Right renal cortex interstitium (tissue), 3 donors: ENCODE measurements around the gene FAM169A. TPM values are rescaled to one million over a fixed set of nuclear protein-coding genes. Genes with fewer than 3 reads are reported as not detected.
"Not testable (repeated sequence)": the region's sequence is repeated elsewhere in the genome, so short reads cannot be mapped to it uniquely, and the experiment has no call there.

Source experiments
- DNase-seq, 3 donors: peaks; one replicate each; pipeline ENCODE4 v3.0.0-alpha.2; 2013; ENCODE audit warnings: low read depth in 3 of 3, low spot score in 2 of 3
- polyA plus RNA-seq, 3 donors: library from polyadenylated mRNA; unstranded; fragments of 120-200 nt; gene quantifications; one replicate each; pipeline ENCODE4 v1.2.1, GENCODE V29; 2013; ENCODE audit not compliant: insufficient read length in 3 of 3

The FAM169A gene
- polyA plus RNA-seq, 3 donors: 16.7 to 22.9 (median 20.3) TPM

DNA sequence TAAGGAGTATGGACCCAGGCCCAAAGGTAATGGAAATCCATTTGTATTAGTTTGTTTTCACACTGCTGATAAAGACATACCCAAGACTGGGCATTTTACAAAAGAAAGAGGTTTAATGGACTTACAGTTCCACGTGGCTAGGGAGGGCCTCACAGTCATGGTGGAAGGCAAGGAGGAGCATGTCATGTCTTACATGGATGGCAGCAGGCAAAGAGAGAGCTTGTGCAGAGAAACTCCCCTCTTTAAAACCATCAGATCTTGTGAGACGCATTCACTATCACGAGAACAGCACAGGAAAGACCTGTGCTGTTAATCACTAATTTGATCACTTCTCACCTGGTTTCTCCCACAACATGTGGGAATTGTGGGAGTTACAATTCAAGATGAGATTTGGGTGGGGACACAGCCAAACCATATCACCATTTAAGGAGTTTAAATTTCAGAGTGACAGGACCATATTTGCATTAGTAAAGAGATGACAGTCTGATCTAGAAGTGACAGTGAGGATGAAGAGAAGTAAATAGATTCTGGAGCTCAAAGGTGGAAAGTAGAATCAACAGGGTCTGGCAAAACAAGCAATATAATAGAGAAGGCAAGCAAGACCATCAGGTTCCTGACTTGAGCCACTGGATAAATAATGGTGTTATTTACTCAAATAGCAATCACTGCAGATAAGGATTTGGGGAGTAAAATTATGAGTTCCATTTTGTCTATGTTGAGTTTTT, 7.5 kb upstream of the FAM169A start:
- DNase-seq: no peak

DNA sequence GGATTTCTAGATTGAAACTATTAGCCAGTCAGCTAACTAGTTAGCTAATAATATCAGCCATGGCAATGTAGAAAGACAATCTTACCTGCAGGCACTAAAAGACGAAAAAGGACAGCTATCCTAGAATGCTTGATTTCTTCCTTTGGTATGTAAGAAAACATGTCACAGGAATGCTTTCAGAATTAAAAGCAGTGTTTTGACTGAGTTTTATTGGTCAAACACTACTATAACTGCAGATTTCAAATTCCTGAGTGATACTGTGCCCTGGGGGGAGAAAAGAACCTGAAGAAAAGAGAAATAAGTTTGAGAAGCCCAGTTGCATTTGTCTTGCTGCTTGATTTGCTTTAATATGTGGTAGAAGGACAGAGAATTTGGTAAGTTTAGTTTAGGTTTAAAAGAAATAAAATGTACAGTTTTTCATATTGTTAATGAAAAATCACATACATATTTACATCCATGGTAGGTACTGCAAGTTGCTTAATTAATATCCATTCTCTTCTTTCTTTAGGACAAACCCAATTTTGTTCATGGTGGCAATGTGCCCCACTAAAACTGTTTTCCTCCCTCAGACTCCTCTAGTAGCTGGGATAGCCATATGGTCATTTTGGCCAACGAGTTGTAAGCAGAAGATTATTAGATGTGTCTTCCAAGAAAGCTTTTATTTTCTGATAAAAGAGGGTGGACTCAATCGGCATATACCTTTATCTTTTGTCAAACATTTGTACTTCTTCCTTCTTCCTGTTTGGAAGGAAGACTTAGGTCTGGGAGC, 4.3 kb upstream of the FAM169A start:
- no peak for DNase-seq

DNA sequence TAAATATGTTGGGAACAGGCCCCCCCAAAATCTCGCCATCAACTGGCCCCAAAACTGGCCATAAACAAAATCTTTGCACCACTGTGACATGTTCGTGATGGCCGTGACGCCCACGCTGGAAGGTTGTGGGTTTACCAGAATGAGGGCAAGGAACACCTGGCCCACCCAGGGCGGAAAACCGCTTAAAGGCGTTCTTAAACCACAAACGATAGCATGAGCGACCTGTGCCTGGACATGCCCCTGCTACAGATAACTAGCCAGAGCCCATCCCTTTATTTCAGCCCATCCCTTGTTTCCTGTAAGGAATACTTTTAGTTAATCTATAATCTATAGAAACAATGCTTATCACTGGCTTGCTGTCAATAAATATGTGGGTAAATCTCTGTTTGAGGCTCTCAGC, 3.2 kb upstream of the FAM169A start:
- not testable (repeated sequence) for DNase-seq

GRCh38 chr5:74866596-74867162, 492 bp upstream of the FAM169A start:
- peak in 1 of 3 donors; percentile 17 for DNase-seq

DNA sequence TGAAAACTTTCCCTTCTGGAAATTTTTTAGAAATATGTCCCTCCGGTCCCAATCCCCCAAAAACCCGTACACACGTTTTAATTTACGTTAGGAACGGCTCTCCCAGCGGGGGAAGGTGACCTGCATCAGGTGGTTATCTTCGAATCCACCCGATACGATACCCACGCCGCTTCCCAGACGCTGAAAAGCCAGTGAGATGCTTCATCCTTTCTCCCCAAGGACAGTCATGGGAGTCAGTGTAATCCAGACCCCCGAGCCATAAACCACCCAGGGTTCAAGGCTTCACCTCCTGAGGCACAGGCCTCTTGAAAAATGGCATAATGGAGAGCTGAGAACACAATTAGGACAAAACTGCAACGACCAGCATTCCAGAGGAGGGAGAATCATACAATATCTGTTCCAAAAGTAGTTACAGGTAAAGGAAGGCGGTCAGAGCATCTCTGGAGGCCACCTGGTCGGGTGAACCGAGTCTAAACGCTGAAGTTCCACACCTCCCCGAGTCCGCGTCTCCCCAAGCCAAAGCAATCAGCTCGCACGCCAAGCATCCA, 857 bp downstream of the FAM169A start:
- DNase-seq: peak in 2 of 3 donors; percentile 13 to 21

DNA sequence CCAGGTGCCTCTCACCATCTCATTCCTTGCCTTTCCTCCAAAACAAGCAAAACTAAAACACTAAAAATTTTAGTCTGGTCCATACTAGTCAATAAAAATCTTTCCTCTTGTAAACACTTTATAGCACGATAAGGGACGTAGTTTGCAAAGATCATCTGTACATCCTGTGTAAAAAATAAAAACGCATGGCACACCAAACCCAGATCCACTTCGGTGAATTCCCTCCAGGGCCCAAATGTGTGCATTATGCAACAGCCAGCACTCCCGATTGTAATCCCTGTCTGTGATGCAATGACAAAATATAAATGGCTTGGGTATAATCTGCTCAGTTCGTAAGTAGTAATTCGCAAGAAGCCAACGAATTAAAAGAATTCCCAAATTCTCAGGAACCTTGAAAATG, 1.4 kb downstream of the FAM169A start:
- DNase-seq: no peak

DNA sequence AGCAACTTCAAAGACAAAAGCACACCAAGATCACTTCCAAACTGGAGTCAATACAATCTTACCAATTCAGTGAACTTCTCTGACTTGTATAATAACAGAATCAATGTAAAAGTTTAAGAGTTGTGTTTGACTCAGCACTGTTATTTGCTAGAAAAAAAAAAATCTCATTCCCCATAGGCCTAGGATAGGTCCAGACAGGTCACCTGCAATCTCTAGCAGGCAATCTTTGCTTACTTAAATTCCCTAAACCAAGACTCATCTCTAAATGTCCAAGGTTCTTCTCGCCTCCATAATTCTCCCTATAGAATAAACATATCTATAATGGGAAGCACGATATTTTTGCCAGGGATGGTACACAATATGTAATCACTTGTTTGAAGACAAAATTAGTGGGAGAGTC, 2.5 kb downstream of the FAM169A start:
- DNase-seq: no peak

DNA sequence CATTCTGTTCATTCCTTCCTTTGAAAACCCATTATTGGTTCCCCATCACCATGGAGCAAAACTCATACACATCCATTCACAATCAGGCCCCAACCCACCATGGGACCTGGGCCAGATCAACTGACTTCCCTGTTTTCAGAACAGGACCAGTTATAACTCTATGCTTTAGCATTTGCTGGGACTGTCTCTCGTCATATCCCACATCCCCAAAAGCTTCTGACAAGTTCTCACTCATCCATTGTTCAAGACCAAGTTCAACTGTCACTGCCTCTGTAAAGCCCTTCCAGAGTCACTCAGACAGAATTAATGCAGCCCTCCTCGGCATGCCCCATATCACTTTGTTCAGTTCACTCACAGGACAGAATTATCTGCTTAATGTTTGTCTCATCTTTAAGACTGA, 4.0 kb downstream of the FAM169A start:
- no peak for DNase-seq

GRCh38 chr5:74856975-74857374, 9.2 kb downstream of the FAM169A start:
- not testable (repeated sequence) for DNase-seq

- DNase-seq: no peak
These were observed 12.9 kb downstream of the FAM169A start for GRCh38 chr5:74853256-74853655.

DNA sequence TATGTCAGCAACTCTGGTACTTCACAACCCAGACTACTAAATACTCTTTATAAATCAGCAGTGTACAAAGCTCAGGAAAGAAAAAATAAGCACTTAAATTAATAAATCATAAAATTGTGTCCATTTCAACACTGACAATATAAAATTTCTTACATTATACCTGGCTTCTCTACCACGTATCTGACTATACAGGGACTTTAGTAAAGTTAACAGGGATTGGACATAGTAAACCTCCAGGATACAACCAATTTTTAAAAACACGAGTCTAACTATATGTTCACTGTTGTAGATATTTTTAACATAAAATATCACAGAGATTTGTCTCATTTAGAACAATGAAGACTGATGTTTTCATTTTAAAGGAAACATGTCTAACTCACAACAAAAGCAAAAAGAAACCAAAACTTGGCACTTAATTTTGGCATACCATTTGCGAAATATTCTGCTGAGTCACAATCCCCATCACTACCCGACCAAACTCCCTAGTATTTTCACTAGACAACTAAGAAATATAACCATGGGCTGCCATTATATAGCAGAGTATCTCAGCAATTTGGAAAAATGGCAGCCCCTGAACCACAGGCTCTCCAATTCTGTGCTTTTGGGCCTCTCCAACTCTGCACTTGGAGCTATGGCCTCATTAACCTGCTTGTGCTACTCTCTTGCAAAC, 14.4 kb downstream of the FAM169A start:
- no peak for DNase-seq

GRCh38 chr5:74850789-74851425, 15.3 kb downstream of the FAM169A start:
- DNase-seq: no peak

- no peak for DNase-seq
These were observed 16.2 kb downstream of the FAM169A start for GRCh38 chr5:74850030-74850429.

- DNase-seq: peak in 2 of 3 donors; percentile 26 to 42
These were observed 17.6 kb downstream of the FAM169A start for GRCh38 chr5:74848553-74849025.

GRCh38 chr5:74839229-74839628, 27.0 kb downstream of the FAM169A start:
- no peak for DNase-seq

- DNase-seq: no peak
These were observed 27.9 kb downstream of the FAM169A start for GRCh38 chr5:74838262-74838661.

- no peak for DNase-seq
These were observed 29.1 kb downstream of the FAM169A start for GRCh38 chr5:74837115-74837514.

DNA sequence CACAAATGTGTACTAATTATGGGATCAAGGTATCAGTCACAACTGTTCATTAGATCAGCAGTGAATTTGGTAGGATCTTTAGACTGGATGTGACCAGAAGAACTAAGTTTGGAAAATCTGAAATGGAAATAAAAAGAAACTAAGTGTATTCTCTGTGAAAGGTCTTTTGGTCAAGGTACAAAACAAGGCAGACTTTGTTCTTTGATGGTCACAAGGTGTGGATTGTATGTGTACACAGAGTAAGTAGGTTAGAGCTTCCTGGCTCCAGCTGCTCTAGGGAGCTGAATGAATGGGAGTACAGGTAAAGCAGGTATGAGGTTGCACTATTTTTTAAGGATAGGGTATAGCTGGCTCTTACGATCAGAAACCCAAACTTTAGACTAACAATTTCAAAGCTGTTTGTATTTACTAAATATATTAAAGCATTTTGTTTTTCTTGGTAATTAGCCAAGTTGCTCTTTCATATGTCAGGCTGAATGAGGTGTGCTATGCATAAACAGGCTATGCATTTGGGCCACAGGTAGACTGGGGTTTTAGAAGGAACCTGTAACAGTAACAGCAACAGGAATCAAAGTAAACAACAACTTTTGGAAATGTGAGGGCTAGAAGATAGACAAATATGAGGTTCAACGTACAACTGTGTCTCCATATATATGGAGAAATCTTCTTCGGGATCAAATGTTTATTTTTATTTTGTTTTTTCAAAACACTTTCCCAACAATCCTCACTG, 32.5 kb downstream of the FAM169A start:
- no peak for DNase-seq

DNA sequence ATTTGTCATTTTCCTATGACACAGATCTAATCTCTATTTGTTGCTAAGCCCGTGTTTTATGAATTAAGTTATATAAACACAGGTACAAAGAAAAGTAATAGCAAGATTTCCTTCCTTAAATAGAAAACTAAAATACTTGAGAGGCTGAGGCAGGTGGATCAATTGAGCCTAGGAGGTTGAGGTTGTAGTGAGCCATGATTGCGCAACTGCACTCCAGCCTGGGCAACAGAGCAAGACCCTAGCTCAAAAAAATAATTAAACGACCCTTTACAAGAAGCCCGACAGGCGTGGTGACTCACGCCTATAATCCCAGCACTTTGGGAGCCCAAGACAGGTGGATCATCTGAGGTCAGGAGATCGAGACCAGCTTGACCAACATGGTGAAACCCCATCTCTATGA, 36.8 kb downstream of the FAM169A start:
- DNase-seq: no peak

DNA sequence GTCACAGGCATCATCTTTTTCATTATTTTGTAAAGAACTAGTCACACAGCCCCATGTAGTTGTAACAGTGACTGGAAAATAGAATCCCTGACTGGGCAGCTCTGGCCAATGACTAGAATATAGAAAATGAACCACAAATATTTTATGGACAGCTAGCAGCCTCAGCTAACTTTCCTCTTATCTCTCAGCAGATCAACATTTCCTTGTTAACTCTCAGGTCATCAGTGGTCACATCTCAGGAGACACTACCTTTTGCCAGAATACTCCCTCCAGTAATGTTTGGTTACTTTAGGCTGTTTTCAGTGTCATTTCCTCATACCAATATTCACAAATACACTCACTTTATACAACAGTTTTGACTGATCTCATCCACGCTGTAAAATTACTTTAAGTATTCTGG, 43.9 kb downstream of the FAM169A start:
- DNase-seq: no peak
